Cardiac muscle cell (in vitro differentiated cells and primary cell): ENCODE results near the gene LIN54. TPM values are rescaled to one million over a fixed set of nuclear protein-coding genes. Genes with fewer than 3 reads are reported as not detected.
"Not testable (repeated sequence)": the region's sequence is repeated elsewhere in the genome, so short reads cannot be mapped to it uniquely, and the experiment has no call there.

Experiments
- DNase-seq, 2 donors: peaks; one replicate each; pipeline versions ENCODE4 v3.0.0 to v3.0.0-alpha.2; 2010 to 2017; ENCODE audit warnings: low read depth in 1 of 2, low spot score in 1 of 2
- H3K27ac ChIP-seq: fragments of 200-600 bp; sonication (generic); 2 replicates; pipeline ENCODE4 v1.5.1; 2016
- H3K27me3 ChIP-seq: fragments of 200-600 bp; sonication (generic); 2 replicates; pipeline ENCODE4 v1.6.0; 2016; ENCODE audit warnings: control low read depth
- H3K36me3 ChIP-seq: fragments of 200-600 bp; sonication (generic); 2 replicates; pipeline ENCODE4 v1.5.1; 2016; ENCODE audit warnings: control low read depth
- H3K4me1 ChIP-seq: fragments of 200-600 bp; sonication (generic); 2 replicates; pipeline ENCODE4 v1.8.1; 2017; ENCODE audit warnings: low read depth, mild to moderate bottlenecking, mixed run types
- H3K4me3 ChIP-seq: fragments of 200-600 bp; sonication (generic); 2 replicates; pipeline ENCODE4 v1.5.1; 2016; ENCODE audit warnings: mild to moderate bottlenecking
- H3K9me3 ChIP-seq: fragments of 200-600 bp; sonication (generic); 2 replicates; pipeline ENCODE4 v1.5.1; 2017; ENCODE audit warnings: low read depth, mild to moderate bottlenecking, control low read depth
- CTCF ChIP-seq: IDR thresholded peaks from 2 replicates; pipeline ENCODE4 v1.5.1; 2012; ENCODE audit warnings: low read depth, mild to moderate bottlenecking, low read length
- polyA plus RNA-seq: library from polyadenylated mRNA; unstranded; fragments of >200 nt; fragmentation: Nextera tagmentation; extraction: Ambion mirVana; gene quantifications from 2 replicates; pipeline ENCODE4 v1.2.1, GENCODE V29; 2016
- total RNA-seq: library from RNA; depleted of rRNA; stranded (reverse); fragments of >200 nt; gene quantifications from 2 replicates; pipeline ENCODE4 v1.2.3, GENCODE V29; 2016

The LIN54 gene
- 8.7 and 9.2 TPM in 2 replicates for total RNA-seq
- polyA plus RNA-seq = 4.5 and 4.8 TPM in 2 replicates

GRCh38 chr4:83010522-83011318, at the start of gene LIN54:
Gene LIN54 (minus strand): TSS chr4:83010823. CDS start chr4:82984844, 25,979 bp downstream.
- Histone ChIP-seq H3K27me3 (no peaks in the 10 kb centered on the region), H3K4me1 (no peaks in the 10 kb centered on the region), H3K4me3 (peak within 1 kb of the TSS; percentile 98), H3K36me3 (no peaks in the 10 kb centered on the region), H3K27ac (peak within 1 kb of the TSS; percentile 88), H3K9me3 (no peaks in the 10 kb centered on the region)
- DNase-seq = peak; percentile 79 to 87
- no peak for TF ChIP-seq CTCF

GRCh38 chr4:83054928-83055327, 44.3 kb upstream of the LIN54 start:
- peak; percentile 40 for TF ChIP-seq CTCF
- Histone ChIP-seq H3K27ac (no peak overlapping the region), H3K27me3 (no peaks in the 10 kb centered on the region), H3K4me1 (no peaks in the 10 kb centered on the region), H3K36me3 (peaks cover 18% of the 10 kb centered on the region), H3K9me3 (no peaks in the 10 kb centered on the region), H3K4me3 (no peak overlapping the region)
- peak in 1 of 2 donors; percentile 50 for DNase-seq

GRCh38 chr4:83048781-83049180, 38.2 kb upstream of the LIN54 start:
- peak in 1 of 2 donors; percentile 12 for DNase-seq
- not testable (repeated sequence) for H3K4me3 ChIP-seq, H3K9me3 ChIP-seq, H3K27me3 ChIP-seq, H3K4me1 ChIP-seq, H3K27ac ChIP-seq
- H3K36me3 ChIP-seq = peaks cover 20% of the 10 kb centered on the region

GRCh38 chr4:83046693-83047473, 36.3 kb upstream of the LIN54 start:
- no peak for TF ChIP-seq CTCF
- no peak overlapping the region for H3K4me3 ChIP-seq
- H3K4me1 ChIP-seq = no peaks in the 10 kb centered on the region
- no peaks in the 10 kb centered on the region for H3K27me3 ChIP-seq
- DNase-seq = no peak
- peaks cover 20% of the 10 kb centered on the region for H3K36me3 ChIP-seq
- no peaks in the 10 kb centered on the region for H3K9me3 ChIP-seq
- H3K27ac ChIP-seq = no peak overlapping the region

- Histone ChIP-seq H3K4me3 (no peak overlapping the region), H3K9me3 (no peaks in the 10 kb centered on the region), H3K27me3 (no peaks in the 10 kb centered on the region), H3K4me1 (no peaks in the 10 kb centered on the region), H3K27ac (no peak overlapping the region), H3K36me3 (peaks cover 7% of the 10 kb centered on the region)
- TF ChIP-seq CTCF = no peak
- peak in 1 of 2 donors; percentile 33 for DNase-seq
Measured at GRCh38 chr4:83043801-83044407, 33.3 kb upstream of the LIN54 start.

GRCh38 chr4:83043157-83043556, 32.5 kb upstream of the LIN54 start:
- not testable (repeated sequence) for H3K27ac ChIP-seq, DNase-seq

More at GRCh38 chr4:83043157-83043556, 32.5 kb upstream of the LIN54 start:
- H3K27me3 ChIP-seq, H3K36me3 ChIP-seq, H3K4me1 ChIP-seq, H3K4me3 ChIP-seq, H3K9me3 ChIP-seq: not testable (repeated sequence)
